H7 (cell line): ENCODE measurements around the gene ARMH1. TPM values are rescaled to one million over a fixed set of nuclear protein-coding genes. Genes with fewer than 3 reads are reported as not detected.

Experiments
- total RNA-seq: library from RNA; depleted of rRNA; stranded (reverse); fragments of >200 nt; shearing (Covaris generic); gene quantifications from 2 replicates; pipeline ENCODE4 v1.2.3, GENCODE V29; 2014; rRNA removed

ARMH1 gene
- total RNA-seq, 1 experiment from 2014 or later = 0.62 TPM

Other genes starting within 250 kb of the ARMH1 start
- gene TMEM53, start 233 bp upstream of the ARMH1 start, total RNA-seq = 6.0 and 9.0 TPM in 2 replicates
- gene RNU5D-1, start 56.5 kb downstream of the ARMH1 start, total RNA-seq = not detected in 2 replicates
- gene KIF2C, start 65.1 kb downstream of the ARMH1 start, total RNA-seq = 164 and 209 TPM in 2 replicates
- gene RPS8, start 100.8 kb downstream of the ARMH1 start, total RNA-seq = 3,197 and 3,561 TPM in 2 replicates
- gene BEST4, start 113.5 kb downstream of the ARMH1 start, total RNA-seq = 0.80 and 1.4 TPM in 2 replicates
- 4.9 and 10.1 TPM in 2 replicates for gene PLK3, start 125.7 kb downstream of the ARMH1 start, total RNA-seq
- 1.00 TPM in 1 of 2 replicates, not detected in the other for gene DYNLT4, start 132.6 kb downstream of the ARMH1 start, total RNA-seq
- 0.78 and 1.4 TPM in 2 replicates for gene BTBD19, start 133.8 kb downstream of the ARMH1 start, total RNA-seq
- gene PTCH2, start 168.5 kb downstream of the ARMH1 start, total RNA-seq = 0.18 and 0.42 TPM in 2 replicates